Parathyroid adenoma (tissue), 2 donors: ENCODE results near the gene DENND6B.

Source experiments
- H2AFZ ChIP-seq: fragments of 300-600 bp; sonication (generic); one replicate; pipeline ENCODE4 v1.7.0; 2017; ENCODE audit warnings: antibody characterized with exemption, mild to moderate bottlenecking
- H3K27ac ChIP-seq: fragments of 300-600 bp; sonication (generic); one replicate; pipeline ENCODE4 v1.7.0; 2017
- H3K27me3 ChIP-seq: fragments of 300-600 bp; sonication (generic); one replicate; pipeline ENCODE4 v1.7.0; 2017; ENCODE audit warnings: low read length; ENCODE audit not compliant: control insufficient read depth, insufficient read depth
- H3K36me3 ChIP-seq: fragments of 300-600 bp; sonication (generic); one replicate; pipeline ENCODE4 v1.7.0; 2017; ENCODE audit warnings: low read length; ENCODE audit not compliant: control insufficient read depth, insufficient read depth
- H3K4me1 ChIP-seq: fragments of 300-600 bp; sonication (generic); one replicate; pipeline ENCODE4 v1.7.0; 2017; ENCODE audit warnings: control low read depth
- H3K4me2 ChIP-seq: fragments of 300-600 bp; sonication (generic); one replicate; pipeline ENCODE4 v1.7.0; 2017; ENCODE audit warnings: low read length
- H3K4me3 ChIP-seq: fragments of 300-600 bp; sonication (generic); one replicate; pipeline ENCODE4 v1.7.0; 2017; ENCODE audit warnings: low read depth, low read length
- H3K79me2 ChIP-seq: fragments of 300-600 bp; sonication (generic); one replicate; pipeline ENCODE4 v1.7.0; 2017; ENCODE audit warnings: control low read depth
- H3K9ac ChIP-seq: fragments of 300-600 bp; sonication (generic); one replicate; pipeline ENCODE4 v1.7.0; 2017; ENCODE audit warnings: mild to moderate bottlenecking
- H3K9me3 ChIP-seq: fragments of 300-600 bp; sonication (generic); one replicate; pipeline ENCODE4 v1.7.0; 2017; ENCODE audit warnings: low read length; ENCODE audit not compliant: control insufficient read depth
- CTCF ChIP-seq: fragments of 300-600 bp; sonication (generic); IDR thresholded peaks from one replicate; pipeline ENCODE4 v1.7.0; 2017; ENCODE audit warnings: antibody characterized with exemption, mild to moderate bottlenecking
- donor health status: primary hyperparathyroidism.

The DENND6B gene

GRCh38 chr22:50272044-50272802 is 54.6 kb downstream of the DENND6B start:
- Histone ChIP-seq H2AFZ (no peak overlapping the region), H3K27me3 (no peaks in the 10 kb centered on the region), H3K9ac (no peak overlapping the region), H3K4me3 (no peak overlapping the region), H3K79me2 (no peaks in the 10 kb centered on the region), H3K4me1 (peaks cover 3% of the 10 kb centered on the region), H3K36me3 (no peaks in the 10 kb centered on the region), H3K9me3 (no peaks in the 10 kb centered on the region), H3K27ac (no peak overlapping the region), H3K4me2 (no peak overlapping the region)
- no peak for TF ChIP-seq CTCF

- Histone ChIP-seq H3K27ac (peak overlapping the region; percentile 32), H3K9ac (no peak overlapping the region)
These were observed 55.3 kb downstream of the DENND6B start for GRCh38 chr22:50271519-50271970.

DNA sequence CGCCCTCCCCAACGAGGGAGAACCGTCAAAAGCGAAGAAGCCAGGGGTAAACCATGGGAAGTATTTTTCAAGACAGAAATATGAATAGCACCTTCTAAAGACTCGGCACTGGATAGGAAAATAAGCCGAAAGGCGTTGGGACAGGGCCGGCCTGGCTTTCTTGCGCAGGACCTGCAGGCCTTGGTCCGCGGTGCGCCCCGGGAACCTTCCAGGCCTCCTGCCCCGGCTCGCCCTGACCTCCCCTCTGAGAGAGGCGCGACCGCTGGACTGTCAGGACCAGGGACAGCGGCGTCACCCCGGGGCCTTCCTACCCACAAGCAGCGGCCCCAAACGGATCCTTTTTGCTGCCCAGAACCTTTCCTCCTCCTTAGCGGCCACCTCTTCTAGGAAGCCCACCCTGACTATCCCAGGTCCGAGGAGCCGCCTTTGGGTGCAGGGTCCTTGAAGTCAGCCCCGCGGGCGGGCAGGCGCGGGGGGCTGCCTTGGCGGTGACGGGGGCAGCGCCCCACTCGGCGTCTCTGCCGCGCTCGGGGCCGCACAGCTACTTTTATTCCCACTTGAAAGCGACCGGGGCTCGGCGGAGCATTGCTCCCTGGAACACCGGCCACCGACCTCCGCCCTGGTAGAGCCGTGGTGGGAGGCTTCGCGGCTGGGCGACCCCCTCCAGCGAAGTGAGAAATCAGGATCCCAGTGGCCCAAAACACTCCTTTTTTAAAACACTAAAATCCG is 56.0 kb downstream of the DENND6B start:
- Histone ChIP-seq H3K79me2 (no peaks in the 10 kb centered on the region), H3K9ac (peak overlapping the region; percentile 37), H2AFZ (peak overlapping the region; percentile 64), H3K9me3 (no peaks in the 10 kb centered on the region), H3K4me1 (peaks cover 3% of the 10 kb centered on the region), H3K27me3 (no peaks in the 10 kb centered on the region), H3K4me2 (peak overlapping the region; percentile 92), H3K36me3 (no peaks in the 10 kb centered on the region), H3K27ac (peak overlapping the region; percentile 74), H3K4me3 (peak overlapping the region; percentile 57)
- TF ChIP-seq CTCF, result no peak

More at GRCh38 chr22:50271519-50271970, 55.3 kb downstream of the DENND6B start:
- no peaks in the 10 kb centered on the region for H3K36me3 ChIP-seq
- peaks cover 3% of the 10 kb centered on the region for H3K4me1 ChIP-seq
- peak overlapping the region; percentile 92 for H3K4me2 ChIP-seq
- TF ChIP-seq CTCF, result no peak
- H2AFZ ChIP-seq, result peak overlapping the region; percentile 68
- H3K4me3 ChIP-seq, result peak overlapping the region; percentile 57
- no peaks in the 10 kb centered on the region for H3K9me3 ChIP-seq
- H3K27me3 ChIP-seq, result no peaks in the 10 kb centered on the region
- no peaks in the 10 kb centered on the region for H3K79me2 ChIP-seq

- no peaks in the 10 kb centered on the region for H3K79me2 ChIP-seq
- peak within 1 kb of the TSS; percentile 57 for H3K4me3 ChIP-seq
- no peaks in the 10 kb centered on the region for H3K36me3 ChIP-seq
- TF ChIP-seq CTCF, result no peak
- no peaks in the 10 kb centered on the region for H3K9me3 ChIP-seq
- H3K4me1 ChIP-seq, result peaks cover 3% of the 10 kb centered on the region
- peak within 1 kb of the TSS; percentile 64 for H2AFZ ChIP-seq
- H3K4me2 ChIP-seq, result peak within 1 kb of the TSS; percentile 92
- H3K27me3 ChIP-seq, result no peaks in the 10 kb centered on the region
- peak within 1 kb of the TSS; percentile 74 for H3K27ac ChIP-seq
- H3K9ac ChIP-seq, result peak within 1 kb of the TSS; percentile 37
These were observed 56.7 kb downstream of the DENND6B start, which contains the start of gene MAPK11 for GRCh38 chr22:50269970-50270665. Gene MAPK11, minus strand, starts transcription at chr22:50270380. Its CDS starts 88 bp downstream, at chr22:50270292.
